ENCODE measurements around the gene MRTFB. TPM values are rescaled to one million over a fixed set of nuclear protein-coding genes. Genes with fewer than 3 reads are reported as not detected.

MRTFB gene
- total RNA-seq, 3 donors from 2014 or later (not counting 1 experiment from before 2014, with no cell fraction given): 12.8 to 22.8 (median 19.6) TPM

DNA sequence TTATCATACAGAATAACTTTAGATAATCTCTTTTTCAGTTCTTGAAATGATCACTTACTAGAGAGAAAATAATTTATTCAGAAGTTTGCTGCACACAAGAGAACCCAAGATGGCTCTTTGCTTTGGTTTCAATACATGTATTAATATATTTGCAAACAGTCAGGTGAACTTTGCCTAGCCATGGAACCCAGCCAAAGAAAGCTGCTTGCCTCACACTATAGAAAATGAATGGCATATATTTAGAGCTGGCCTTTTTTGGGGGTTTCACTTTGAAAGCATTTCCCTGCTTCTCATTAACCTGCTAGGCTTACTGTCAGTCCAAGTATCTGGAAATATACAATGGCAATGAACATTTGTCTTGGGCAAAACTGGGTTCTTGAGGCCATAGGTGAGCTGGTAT is 75.3 kb downstream of the MRTFB start:
- ATAC-seq (no peak), DNase-seq (no peak)
- no peak overlapping the region for H3K27ac Mint-ChIP-seq
- H3K4me1 Mint-ChIP-seq: peaks cover 0 to 4% of the 10 kb centered on the region in 2 donors
- H3K4me3 Mint-ChIP-seq: no peak overlapping the region
- Histone ChIP-seq H3K4me1 (ENCODE audit: control insufficient read depth, insufficient read depth, low read length) (no peaks in the 10 kb centered on the region), H3K27me3 (ENCODE audit: control insufficient read depth, insufficient read depth, low read length) (no peaks in the 10 kb centered on the region), H3K9me3 (ENCODE audit: control insufficient read depth, insufficient read depth, low read length) (no peaks in the 10 kb centered on the region), H3K36me3 (ENCODE audit: control insufficient read depth, insufficient read depth, low read length) (no peaks in the 10 kb centered on the region), H3K27ac (ENCODE audit: low read length) (no peak overlapping the region), H3K4me3 (ENCODE audit: low read length) (no peak overlapping the region)
- H3K36me3 Mint-ChIP-seq: no peaks in the 10 kb centered on the region
- intact Hi-C loops (cut with micrococcal nuclease): no loop called here
- TF ChIP-seq, protein P1, sequence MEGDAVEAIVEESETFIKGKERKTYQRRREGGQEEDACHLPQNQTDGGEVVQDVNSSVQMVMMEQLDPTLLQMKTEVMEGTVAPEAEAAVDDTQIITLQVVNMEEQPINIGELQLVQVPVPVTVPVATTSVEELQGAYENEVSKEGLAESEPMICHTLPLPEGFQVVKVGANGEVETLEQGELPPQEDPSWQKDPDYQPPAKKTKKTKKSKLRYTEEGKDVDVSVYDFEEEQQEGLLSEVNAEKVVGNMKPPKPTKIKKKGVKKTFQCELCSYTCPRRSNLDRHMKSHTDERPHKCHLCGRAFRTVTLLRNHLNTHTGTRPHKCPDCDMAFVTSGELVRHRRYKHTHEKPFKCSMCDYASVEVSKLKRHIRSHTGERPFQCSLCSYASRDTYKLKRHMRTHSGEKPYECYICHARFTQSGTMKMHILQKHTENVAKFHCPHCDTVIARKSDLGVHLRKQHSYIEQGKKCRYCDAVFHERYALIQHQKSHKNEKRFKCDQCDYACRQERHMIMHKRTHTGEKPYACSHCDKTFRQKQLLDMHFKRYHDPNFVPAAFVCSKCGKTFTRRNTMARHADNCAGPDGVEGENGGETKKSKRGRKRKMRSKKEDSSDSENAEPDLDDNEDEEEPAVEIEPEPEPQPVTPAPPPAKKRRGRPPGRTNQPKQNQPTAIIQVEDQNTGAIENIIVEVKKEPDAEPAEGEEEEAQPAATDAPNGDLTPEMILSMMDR (IDR thresholded peaks at IDR 0.05): no peak
- no peaks in the 10 kb centered on the region for H3K9me3 Mint-ChIP-seq
- no peaks in the 10 kb centered on the region for H3K27me3 Mint-ChIP-seq (ENCODE audit: low read depth in 2 of 2)

DNA sequence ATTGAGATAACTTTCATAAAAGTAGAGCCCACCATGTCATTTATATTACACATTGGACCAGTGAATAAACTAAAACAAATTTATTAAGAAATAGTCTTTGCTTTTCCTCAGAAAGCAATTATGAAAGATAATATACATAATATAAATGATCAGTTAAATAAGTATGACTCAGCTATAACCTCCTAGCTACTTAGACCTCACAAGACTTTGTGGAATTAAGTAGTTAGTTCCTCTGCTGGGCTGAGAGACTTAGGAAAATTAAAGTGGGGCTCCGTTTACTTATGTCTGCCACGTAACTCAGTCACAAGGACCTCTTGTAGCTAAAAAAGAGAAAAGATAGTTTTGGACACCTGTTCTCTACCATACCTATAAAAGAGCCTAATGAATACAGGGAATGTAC is 76.9 kb downstream of the MRTFB start:
- no peaks in the 10 kb centered on the region for H3K9me3 Mint-ChIP-seq
- H3K4me3 Mint-ChIP-seq: no peak overlapping the region
- Histone ChIP-seq H3K9me3 (ENCODE audit: control insufficient read depth, insufficient read depth, low read length) (no peaks in the 10 kb centered on the region), H3K27me3 (ENCODE audit: control insufficient read depth, insufficient read depth, low read length) (no peaks in the 10 kb centered on the region), H3K4me3 (ENCODE audit: low read length) (no peak overlapping the region), H3K36me3 (ENCODE audit: control insufficient read depth, insufficient read depth, low read length) (no peaks in the 10 kb centered on the region), H3K4me1 (ENCODE audit: control insufficient read depth, insufficient read depth, low read length) (no peaks in the 10 kb centered on the region), H3K27ac (ENCODE audit: low read length) (no peak overlapping the region)
- no peak overlapping the region for H3K27ac Mint-ChIP-seq
- TF ChIP-seq, protein P1 (IDR thresholded peaks at IDR 0.05): no peak
- no CpG with 5 or more reads among the region's 2 CpGs for WGBS (ENCODE audit: insufficient coverage)
- ATAC-seq: no peak
- intact Hi-C loops (cut with micrococcal nuclease): no loop called here
- no peaks in the 10 kb centered on the region for H3K27me3 Mint-ChIP-seq (ENCODE audit: low read depth in 2 of 2)
- no peak for DNase-seq
- H3K36me3 Mint-ChIP-seq: no peaks in the 10 kb centered on the region
- no peaks in the 10 kb centered on the region for H3K4me1 Mint-ChIP-seq

GRCh38 chr16:14148569-14148968 is 77.5 kb downstream of the MRTFB start:
- H3K27ac ChIP-seq (ENCODE audit: low read length): no peak overlapping the region
- WGBS (ENCODE audit: insufficient coverage): 94% methylated on average over 8 of the region's 8 CpGs
- no peaks in the 10 kb centered on the region for H3K9me3 ChIP-seq (ENCODE audit: control insufficient read depth, insufficient read depth, low read length)
- H3K36me3 ChIP-seq (ENCODE audit: control insufficient read depth, insufficient read depth, low read length): no peaks in the 10 kb centered on the region
- no peak for ATAC-seq
- intact Hi-C loops (cut with micrococcal nuclease): no loop called here
- DNase-seq: no peak
- Mint-ChIP-seq H3K4me3 (no peak overlapping the region), H3K27me3 (ENCODE audit: low read depth in 2 of 2) (no peaks in the 10 kb centered on the region), H3K9me3 (no peaks in the 10 kb centered on the region), H3K36me3 (no peaks in the 10 kb centered on the region), H3K4me1 (no peaks in the 10 kb centered on the region), H3K27ac (no peak overlapping the region)
- no peak overlapping the region for H3K4me3 ChIP-seq (ENCODE audit: low read length)
- no peaks in the 10 kb centered on the region for H3K27me3 ChIP-seq (ENCODE audit: control insufficient read depth, insufficient read depth, low read length)
- no peaks in the 10 kb centered on the region for H3K4me1 ChIP-seq (ENCODE audit: control insufficient read depth, insufficient read depth, low read length)
- TF ChIP-seq, protein P1 (IDR thresholded peaks at IDR 0.05): no peak

GRCh38 chr16:14150796-14151195 is 79.7 kb downstream of the MRTFB start:
- Histone ChIP-seq H3K36me3 (ENCODE audit: control insufficient read depth, insufficient read depth, low read length) (no peaks in the 10 kb centered on the region), H3K27me3 (ENCODE audit: control insufficient read depth, insufficient read depth, low read length) (no peaks in the 10 kb centered on the region), H3K4me1 (ENCODE audit: control insufficient read depth, insufficient read depth, low read length) (no peaks in the 10 kb centered on the region), H3K4me3 (ENCODE audit: low read length) (no peak overlapping the region), H3K9me3 (ENCODE audit: control insufficient read depth, insufficient read depth, low read length) (no peaks in the 10 kb centered on the region), H3K27ac (ENCODE audit: low read length) (no peak overlapping the region)
- Mint-ChIP-seq H3K27ac (no peak overlapping the region), H3K4me3 (no peak overlapping the region), H3K4me1 (no peaks in the 10 kb centered on the region), H3K36me3 (no peaks in the 10 kb centered on the region), H3K9me3 (no peaks in the 10 kb centered on the region), H3K27me3 (ENCODE audit: low read depth in 2 of 2) (no peaks in the 10 kb centered on the region)
- intact Hi-C loops (cut with micrococcal nuclease): no loop called here
- 82% methylated on average over 4 of the region's 5 CpGs for WGBS (ENCODE audit: insufficient coverage)
- TF ChIP-seq, protein P1 (IDR thresholded peaks at IDR 0.05): no peak
- ATAC-seq (no peak), DNase-seq (no peak)

Measured in natural killer cell (primary cell).